Stimulated activated CD4-positive, alpha-beta T cell treated with anti-CD3 and anti-CD28 coated beads, TNF-alpha, amount 100 ng/mL, for 24 hours (primary cell): ENCODE results near the gene SMIM28.
"Not testable (repeated sequence)": the region's sequence is repeated elsewhere in the genome, so short reads cannot be mapped to it uniquely, and the experiment has no call there.

Experiments
- DNase-seq, 3 experiments: peaks; one replicate each; pipeline ENCODE4 v3.0.0-alpha.2; 2020; ENCODE audit warnings: low read depth in 3 of 3

Gene SMIM28

DNA sequence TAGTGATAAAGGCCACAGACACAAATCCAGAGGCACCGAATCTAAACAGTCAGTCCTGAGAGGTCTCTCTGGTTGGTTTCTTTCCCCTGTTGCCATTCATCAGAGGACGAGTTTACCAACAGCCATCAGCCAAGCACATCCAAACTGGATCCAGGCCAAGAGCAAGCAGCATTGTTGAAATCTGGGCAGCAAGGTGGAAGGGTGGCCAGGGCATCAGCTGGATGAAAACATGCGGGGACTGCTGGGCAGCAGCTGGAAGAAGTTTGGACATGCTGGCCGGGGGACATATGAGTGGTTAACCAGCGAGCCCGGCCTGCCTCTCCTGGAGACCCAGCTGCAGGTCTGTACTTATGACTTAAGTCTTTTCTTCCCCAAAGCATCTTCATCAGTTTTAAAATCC lies at the start of gene SMIM28:
TSS of gene SMIM28 (plus strand) at position 62 of the 400 bp plus-strand sequence. CDS start at position 230, 168 bp downstream.
- no peak for DNase-seq

DNA sequence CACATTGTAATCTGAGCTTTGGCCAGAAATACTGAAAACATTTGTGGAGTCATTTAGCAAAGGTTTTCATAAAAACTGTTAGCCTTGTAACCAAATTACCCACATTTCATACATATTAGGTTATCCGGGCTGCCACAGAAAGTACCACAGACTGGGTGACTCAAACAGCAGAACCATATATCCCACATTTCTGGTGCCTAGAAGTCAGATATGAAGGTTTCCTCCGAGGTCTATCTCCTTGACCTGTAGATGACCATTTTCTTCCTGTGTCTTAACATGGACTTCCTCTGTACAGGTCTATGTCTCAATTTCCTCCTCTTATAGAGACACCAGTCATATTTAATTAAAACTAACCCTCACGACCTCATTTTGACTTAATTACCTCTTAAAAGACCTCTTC lies 49.5 kb upstream of the SMIM28 start:
- no peak for DNase-seq

DNA sequence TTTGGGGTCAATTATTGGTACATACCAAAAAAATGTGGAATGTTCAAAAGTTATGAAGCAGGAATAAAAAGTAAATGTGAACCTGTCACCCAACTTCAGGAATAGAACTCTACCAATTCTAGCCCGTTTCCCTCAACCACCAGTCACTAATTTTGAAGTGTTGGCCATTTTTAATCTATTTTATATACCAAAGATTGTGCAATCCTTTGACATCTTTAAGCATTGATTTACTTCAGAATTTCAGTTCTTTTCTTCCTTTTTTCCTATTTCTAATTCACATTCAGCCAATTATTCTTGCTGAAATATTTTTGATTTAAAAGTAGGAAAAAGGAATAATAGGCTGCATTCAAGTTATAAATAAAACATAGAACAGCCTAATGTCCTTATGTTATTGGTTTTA lies 46.9 kb upstream of the SMIM28 start:
- DNase-seq = no peak

- DNase-seq = no peak
Observed at GRCh38 chr6:138331444-138331843, 46.3 kb upstream of the SMIM28 start.

GRCh38 chr6:138331984-138332383 lies 45.7 kb upstream of the SMIM28 start:
- DNase-seq = no peak

DNA sequence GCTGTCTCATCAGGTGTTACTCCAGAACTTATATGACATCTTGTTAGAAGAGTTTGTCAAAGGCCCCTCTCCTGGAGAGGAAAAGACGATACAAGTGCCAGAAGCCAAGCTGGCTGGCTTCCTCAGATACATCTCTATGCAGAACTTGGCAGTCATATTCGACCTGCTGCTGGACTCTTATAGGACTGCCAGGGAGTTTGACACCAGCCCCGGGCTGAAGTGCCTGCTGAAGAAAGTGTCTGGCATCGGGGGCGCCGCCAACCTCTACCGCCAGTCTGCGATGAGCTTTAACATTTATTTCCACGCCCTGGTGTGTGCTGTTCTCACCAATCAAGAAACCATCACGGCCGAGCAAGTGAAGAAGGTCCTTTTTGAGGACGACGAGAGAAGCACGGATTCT lies 43.7 kb upstream of the SMIM28 start:
- DNase-seq = no peak

DNA sequence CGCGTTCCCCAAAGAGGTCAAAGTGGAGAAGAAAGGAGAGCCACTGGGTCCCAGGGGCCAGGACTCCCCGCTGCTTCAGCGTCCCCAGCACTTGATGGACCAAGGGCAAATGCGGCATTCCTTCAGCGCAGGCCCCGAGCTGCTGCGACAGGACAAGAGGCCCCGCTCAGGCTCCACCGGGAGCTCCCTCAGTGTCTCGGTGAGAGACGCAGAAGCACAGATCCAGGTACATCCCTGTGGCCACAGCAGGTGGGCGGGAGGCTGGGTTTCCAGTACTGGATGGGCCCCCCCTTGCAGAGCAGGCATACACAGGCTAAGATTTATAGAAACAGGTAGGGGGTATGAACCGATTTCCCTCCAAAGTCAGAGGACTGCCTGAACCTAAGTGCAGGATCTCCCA lies 42.7 kb upstream of the SMIM28 start:
- DNase-seq = no peak

DNA sequence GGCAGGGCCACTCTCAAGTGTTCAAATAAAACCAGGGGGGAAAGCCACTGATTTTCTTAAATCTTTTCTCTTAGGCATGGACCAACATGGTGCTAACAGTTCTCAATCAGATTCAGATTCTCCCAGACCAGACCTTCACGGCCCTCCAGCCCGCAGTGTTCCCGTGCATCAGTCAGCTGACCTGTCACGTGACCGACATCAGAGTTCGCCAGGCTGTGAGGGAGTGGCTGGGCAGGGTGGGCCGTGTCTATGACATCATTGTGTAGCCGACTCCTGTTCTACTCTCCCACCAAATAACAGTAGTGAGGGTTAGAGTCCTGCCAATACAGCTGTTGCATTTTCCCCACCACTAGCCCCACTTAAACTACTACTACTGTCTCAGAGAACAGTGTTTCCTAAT lies 41.5 kb upstream of the SMIM28 start:
- no peak for DNase-seq

DNA sequence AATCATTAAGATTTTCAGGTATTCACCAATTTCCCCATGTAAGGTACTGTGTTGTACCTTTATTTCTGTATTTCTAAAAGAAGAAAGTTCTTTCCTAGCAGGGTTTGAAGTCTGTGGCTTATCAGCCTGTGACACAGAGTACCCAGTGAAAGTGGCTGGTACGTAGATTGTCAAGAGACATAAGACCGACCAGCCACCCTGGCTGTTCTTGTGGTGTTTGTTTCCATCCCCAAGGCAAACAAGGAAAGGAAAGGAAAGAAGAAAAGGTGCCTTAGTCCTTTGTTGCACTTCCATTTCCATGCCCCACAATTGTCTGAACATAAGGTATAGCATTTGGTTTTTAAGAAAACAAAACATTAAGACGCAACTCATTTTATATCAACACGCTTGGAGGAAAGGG lies 40.6 kb upstream of the SMIM28 start:
- no peak for DNase-seq

DNA sequence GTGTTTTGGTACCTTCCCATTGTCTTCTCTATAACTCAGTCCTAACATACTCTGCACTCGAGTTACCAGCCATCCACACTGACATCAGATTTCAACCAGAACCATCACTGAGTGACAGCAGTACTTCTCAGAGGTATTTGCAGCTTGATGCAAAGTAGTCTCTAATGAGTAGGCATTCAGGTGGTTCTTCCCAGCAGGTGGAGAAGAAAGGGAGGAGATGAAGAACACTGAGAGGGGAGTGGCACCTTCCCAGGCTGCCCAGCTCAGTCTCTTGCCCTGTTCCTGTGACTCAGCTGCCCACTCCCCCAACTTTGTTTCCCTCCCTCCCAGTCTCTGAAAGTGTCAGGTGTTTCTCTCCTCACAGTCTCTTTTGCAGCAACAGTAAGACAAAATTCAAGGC lies 38.7 kb upstream of the SMIM28 start:
- DNase-seq = no peak

DNA sequence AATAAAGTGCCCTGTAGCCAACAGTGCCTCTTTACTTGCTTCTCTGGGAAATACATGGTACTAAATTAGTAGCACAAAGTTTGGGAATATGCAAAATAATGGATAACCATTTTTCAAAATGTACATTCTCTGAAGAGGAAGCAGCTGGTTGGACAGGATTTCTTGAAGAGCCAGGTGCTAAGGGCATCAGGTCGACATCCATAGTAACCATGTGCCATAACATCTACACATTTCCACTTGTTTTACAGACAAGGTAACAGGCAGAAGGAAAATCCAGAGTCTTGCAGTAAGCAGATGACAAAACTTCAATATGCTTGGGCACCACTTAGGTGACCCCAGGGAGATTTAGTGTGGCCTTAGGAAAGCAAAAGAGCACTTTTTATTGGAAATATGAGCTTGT lies 36.5 kb upstream of the SMIM28 start:
- no peak for DNase-seq

DNA sequence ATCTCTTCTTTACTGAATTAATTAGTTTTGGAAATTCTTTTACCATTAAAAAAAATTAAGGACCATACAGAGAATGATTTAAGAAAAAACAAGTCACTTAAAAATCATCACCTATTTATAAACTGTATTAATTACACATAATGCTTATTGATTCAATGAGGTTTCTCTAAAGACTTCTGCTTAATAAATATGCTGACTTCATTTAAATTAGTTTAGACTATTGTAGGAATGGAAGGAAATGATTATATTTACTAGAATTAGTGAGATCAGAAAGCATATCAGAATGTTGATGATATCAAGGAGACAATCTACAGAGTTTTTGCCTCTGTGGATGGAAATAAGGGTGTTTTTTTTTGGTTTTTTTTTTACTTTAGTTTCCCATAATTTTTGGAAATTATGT lies 34.6 kb upstream of the SMIM28 start:
- DNase-seq = no peak

DNA sequence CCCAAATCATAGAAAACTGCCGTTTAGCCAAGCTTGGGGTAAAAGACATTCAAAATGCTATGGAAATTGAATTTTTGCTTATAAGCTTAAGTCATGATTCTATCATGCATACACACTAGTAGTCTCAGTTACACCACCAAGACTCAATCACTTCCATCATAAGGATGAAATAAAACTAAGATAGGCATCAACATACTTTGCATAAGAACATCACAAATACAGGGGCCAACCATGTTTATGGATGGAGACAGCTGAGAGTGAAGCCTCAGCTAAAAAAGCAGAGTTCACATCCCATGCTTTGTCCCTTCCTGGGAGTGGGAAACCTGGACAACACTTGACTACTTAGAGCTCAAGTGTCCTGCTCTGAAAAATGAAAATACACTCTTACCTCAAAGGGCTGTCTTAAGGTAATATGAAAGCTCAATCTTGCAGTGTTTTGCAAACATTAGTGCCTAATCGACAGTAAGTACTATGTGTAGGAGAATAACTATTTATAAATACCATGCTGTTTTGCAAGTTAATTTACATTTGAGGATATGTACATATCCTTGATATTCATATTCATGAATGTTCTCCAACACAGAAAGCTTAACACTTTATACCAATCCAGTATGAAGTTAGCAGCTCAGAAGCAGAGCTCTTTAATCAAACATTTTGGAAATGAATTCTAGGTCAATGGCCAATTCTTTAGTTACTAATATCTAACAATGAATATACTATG lies 32.0 kb upstream of the SMIM28 start:
- DNase-seq = no peak

DNA sequence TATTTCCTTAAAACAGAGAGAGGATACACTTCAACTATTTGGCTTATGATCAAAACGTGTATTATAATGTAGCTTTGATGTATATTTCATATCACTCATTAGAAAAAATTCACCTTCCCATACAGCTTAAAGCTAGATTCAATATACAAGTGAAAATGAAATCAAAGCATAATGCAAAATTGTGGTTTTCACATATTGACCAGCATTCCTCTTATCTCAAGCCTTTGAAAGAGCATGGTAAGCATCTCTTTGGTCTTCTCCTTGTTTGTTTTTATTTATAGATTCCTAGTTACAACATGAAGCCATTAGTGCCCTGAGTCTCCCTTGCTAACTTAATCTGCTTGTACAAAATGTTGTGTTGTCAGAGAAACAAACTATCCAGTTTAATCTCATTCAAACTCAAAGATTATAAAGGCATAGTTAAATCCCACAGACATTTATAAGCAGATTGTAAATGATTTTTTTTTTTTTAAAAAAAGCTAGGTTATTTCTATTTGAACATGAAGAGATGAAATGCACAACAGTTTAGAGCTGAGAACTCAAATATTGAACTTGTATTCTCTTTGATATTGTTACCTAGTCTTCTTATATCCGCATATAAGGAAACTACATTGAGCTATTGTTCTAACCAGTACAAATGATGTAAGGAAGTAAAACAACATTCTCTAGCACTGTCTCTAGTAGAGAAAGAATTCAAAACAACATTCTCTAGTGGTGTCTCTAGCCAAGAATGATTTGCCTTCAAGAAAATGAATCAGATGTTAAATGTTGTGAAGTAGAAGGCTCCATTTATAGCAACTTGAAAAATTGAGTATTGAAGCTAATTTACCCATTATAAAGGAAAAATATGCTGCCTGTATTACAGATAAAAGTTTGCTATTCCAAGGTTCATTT lies 31.2 kb upstream of the SMIM28 start:
- no peak for DNase-seq

- no peak for DNase-seq
Observed at GRCh38 chr6:138347864-138348263, 29.8 kb upstream of the SMIM28 start.

DNA sequence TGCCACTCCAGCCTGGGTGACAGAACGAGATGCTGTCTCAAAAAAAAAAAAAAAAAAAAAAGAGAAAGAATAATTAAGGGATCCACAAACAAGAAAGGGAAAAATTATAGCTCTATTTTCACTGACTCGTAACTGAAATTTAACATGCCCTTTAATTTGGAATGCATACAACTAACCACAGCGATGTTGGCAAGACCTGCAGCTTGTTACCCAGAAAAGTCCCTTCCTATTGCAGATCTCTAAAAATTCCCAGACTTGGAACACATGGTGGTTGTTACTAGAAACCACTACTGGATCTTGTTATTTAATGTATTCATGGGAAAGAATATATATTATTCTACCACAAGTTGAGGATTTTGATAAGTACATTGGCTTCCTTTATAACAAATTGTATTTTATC lies 27.8 kb upstream of the SMIM28 start:
- no peak for DNase-seq

DNA sequence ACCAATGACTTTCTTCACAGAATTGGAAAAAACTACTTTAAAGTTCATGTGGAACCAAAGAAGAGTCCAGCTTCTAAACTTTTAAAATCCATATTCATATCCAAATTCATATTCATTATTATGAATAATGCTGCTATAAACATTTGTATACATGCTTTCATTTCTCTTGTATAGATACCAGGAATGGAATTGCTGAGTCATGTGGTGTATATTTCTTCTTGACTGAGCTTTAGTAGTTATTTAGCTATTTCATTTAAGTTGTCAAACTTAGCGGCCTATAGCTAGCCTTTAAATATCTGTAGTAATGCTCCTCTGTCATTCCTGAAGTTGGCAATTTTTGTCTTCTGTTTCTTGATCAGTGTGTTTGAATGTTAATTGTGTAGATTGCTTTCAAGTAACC lies 19.8 kb upstream of the SMIM28 start:
- DNase-seq = no peak

GRCh38 chr6:138368684-138369083 lies 9.0 kb upstream of the SMIM28 start:
- DNase-seq = not testable (repeated sequence)

DNA sequence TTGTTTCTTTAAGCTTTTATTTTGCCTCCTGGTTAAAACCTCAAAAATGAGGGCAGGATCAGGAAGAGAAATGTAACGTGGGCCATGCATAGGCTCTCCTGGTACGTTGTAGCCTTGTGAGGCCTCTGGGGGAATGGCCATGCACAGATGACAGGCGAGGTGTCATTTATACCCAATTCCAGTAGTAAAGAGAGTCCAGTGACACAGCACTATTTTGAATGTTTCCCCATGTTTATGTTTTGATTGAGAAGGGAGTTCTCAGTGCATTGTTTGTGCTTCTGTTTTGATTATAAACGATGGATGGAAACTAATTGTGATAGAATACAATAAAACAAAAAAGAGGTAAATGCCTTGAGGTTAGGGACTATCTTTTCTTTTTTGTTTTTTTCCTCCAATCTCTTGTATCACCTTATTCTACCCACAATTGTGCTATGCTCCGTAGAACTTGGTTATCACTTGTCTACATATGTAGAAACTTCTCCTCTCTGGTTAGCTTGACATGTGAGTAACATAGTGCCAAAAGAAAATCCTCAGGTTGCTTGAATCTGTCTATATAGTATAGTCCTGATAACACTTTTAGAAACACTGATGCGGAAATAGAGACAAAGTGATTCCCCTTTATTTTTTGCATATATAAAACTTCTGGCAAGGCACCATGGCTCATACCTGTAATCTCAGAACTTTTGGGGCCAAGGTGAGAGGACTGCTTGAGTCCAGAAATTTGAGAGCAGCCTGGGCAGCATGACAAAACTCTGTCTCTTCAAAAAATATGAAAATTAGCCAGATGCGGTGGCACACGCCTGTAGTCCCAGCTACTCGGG lies 6.9 kb upstream of the SMIM28 start:
- DNase-seq = no peak

- DNase-seq = no peak
Observed at GRCh38 chr6:138371452-138371711, 6.3 kb upstream of the SMIM28 start.

DNA sequence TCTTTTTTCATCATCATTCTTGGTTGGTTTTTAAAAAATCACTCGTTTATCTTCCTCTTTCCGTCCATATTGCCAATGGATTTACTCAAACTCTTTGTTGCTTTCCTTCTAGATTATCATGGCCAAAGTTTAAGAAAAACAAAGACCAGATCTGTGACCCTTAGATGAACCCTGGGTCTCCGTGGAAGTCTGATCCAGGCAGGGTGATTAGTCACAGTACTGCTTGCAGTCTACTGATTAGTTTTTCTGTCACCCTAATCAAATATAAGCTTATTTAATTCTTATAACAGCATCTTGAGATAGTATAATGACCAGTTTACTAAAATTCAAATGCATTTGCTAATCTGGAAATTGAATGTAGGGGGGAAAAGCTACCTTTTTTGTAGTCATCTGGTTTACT lies 6.0 kb upstream of the SMIM28 start:
- no peak for DNase-seq

- no peak for DNase-seq
Observed at GRCh38 chr6:138372711-138373463, 4.8 kb upstream of the SMIM28 start.
